MCF 10A (cell line): ENCODE results near the gene STAB1. TPM values are rescaled to one million over a fixed set of nuclear protein-coding genes. Genes with fewer than 3 reads are reported as not detected.

Experiments used
- BruUV-seq: library from RNA; stranded (reverse); fragments of 400-500 nt; replicated peaks from 2 replicates; lab custom pipeline; 2021; lab: Mats Ljungman, UMichigan
- CTCF ChIA-PET: fragments of 300-600 bp; sonication (Branson Sonifier 250); formaldehyde crosslinking; extraction: SDS; loops from one replicate; lab custom pipeline; 2021; ENCODE audit warnings: antibody characterized with exemption, inconsistent platforms; lab: Yijun Ruan, JAX
- POLR2A ChIA-PET: fragments of 300-600, 350-650 bp; sonication (Branson Sonifier 250); formaldehyde crosslinking; extraction: SDS; loops from one replicate; lab custom pipeline; 2020; ENCODE audit warnings: antibody characterized with exemption, inconsistent platforms; lab: Yijun Ruan, JAX
- DNase-seq: peaks from one replicate; pipeline ENCODE4 v3.0.0-alpha.2; 2018; ENCODE audit not compliant: unreplicated experiment
- H3K27ac Mint-ChIP-seq: one replicate; pipeline ENCODE4 v1.8.0; 2022; ENCODE audit warnings: mild to moderate bottlenecking, low read depth, mixed read lengths; ENCODE audit not compliant: unreplicated experiment
- H3K27me3 Mint-ChIP-seq: one replicate; pipeline ENCODE4 v1.8.0; 2022; ENCODE audit warnings: mixed read lengths; ENCODE audit not compliant: insufficient read depth, unreplicated experiment
- H3K36me3 Mint-ChIP-seq: one replicate; pipeline ENCODE4 v1.8.0; 2022; ENCODE audit warnings: mild to moderate bottlenecking, moderate library complexity, mixed read lengths; ENCODE audit not compliant: insufficient read depth, unreplicated experiment
- H3K4me1 Mint-ChIP-seq: one replicate; pipeline ENCODE4 v1.8.0; 2022; ENCODE audit warnings: mixed read lengths; ENCODE audit not compliant: insufficient read depth, unreplicated experiment
- H3K4me3 Mint-ChIP-seq: one replicate; pipeline ENCODE4 v1.8.0; 2022; ENCODE audit warnings: mild to moderate bottlenecking, moderate library complexity, mixed read lengths; ENCODE audit not compliant: unreplicated experiment
- H3K9me3 Mint-ChIP-seq: one replicate; pipeline ENCODE4 v1.8.0; 2022; ENCODE audit warnings: mixed read lengths; ENCODE audit not compliant: unreplicated experiment
- CTCF ChIP-seq: fragments of 200-600 bp; IDR thresholded peaks from one replicate; pipeline ENCODE4 v1.8.0; 2022; ENCODE audit warnings: antibody characterized with exemption, mild to moderate bottlenecking; ENCODE audit not compliant: unreplicated experiment
- intact Hi-C: fragments of 100-400 bp; cut with micrococcal nuclease; formaldehyde crosslinking; loops from 2 replicates; pipeline ENCODE4 v1.14.1; 2022
- total RNA-seq: library from RNA; stranded (reverse); gene quantifications from 2 replicates; pipeline ENCODE4 v1.2.3, GENCODE V29; 2022

Gene STAB1
- total RNA-seq, 1 experiment from 2014 or later = not detected

- no TSS peak for BruUV-seq
- Mint-ChIP-seq H3K4me3 (no peak overlapping the region), H3K27ac (no peak overlapping the region), H3K36me3 (no peaks in the 10 kb centered on the region), H3K4me1 (no peaks in the 10 kb centered on the region), H3K9me3 (no peaks in the 10 kb centered on the region), H3K27me3 (no peaks in the 10 kb centered on the region)
- CTCF ChIA-PET = no interaction called here
- intact Hi-C loops = no loop called here
- POLR2A ChIA-PET = no interaction called here
- TF ChIP-seq CTCF = no peak
- DNase-seq = no peak
Observed at GRCh38 chr3:52527732-52528585, 32.8 kb downstream of the STAB1 start.

GRCh38 chr3:52528586-52529375, 33.6 kb downstream of the STAB1 start:
- no peaks in the 10 kb centered on the region for H3K9me3 Mint-ChIP-seq
- intact Hi-C loops = no loop called here
- H3K4me3 Mint-ChIP-seq = no peak overlapping the region
- no peak for TF ChIP-seq CTCF
- H3K27ac Mint-ChIP-seq = no peak overlapping the region
- H3K27me3 Mint-ChIP-seq = no peaks in the 10 kb centered on the region
- CTCF ChIA-PET = interaction anchor here (0.6 kb wide), 1 partner anchor 297 kb away, joined by 3 read pairs; no protein-coding TSS in a partner anchor
- POLR2A ChIA-PET = interaction anchor here (0.7 to 0.8 kb wide), 2 partner anchors 156 to 831 kb away, joined by 4 to 5 read pairs; no protein-coding TSS in a partner anchor
- BruUV-seq = no TSS peak
- no peaks in the 10 kb centered on the region for H3K4me1 Mint-ChIP-seq
- DNase-seq = no peak
- no peaks in the 10 kb centered on the region for H3K36me3 Mint-ChIP-seq

- Mint-ChIP-seq H3K36me3 (no peaks in the 10 kb centered on the region), H3K4me1 (no peaks in the 10 kb centered on the region), H3K27ac (no peak overlapping the region), H3K27me3 (no peaks in the 10 kb centered on the region), H3K9me3 (no peaks in the 10 kb centered on the region), H3K4me3 (no peak overlapping the region)
- peak; percentile 28 for DNase-seq
- CTCF ChIA-PET = interaction anchor here (0.6 kb wide), 1 partner anchor 298 kb away, joined by 3 read pairs; no protein-coding TSS in a partner anchor
- POLR2A ChIA-PET = interaction anchor here (0.8 kb wide), 1 partner anchor 155 kb away, joined by 5 read pairs; no protein-coding TSS in a partner anchor
- TF ChIP-seq CTCF = no peak
- BruUV-seq = no TSS peak
- intact Hi-C loops = loop anchor here (10.0 kb wide), 1 partner anchor 55 kb away; no protein-coding TSS in a partner anchor
Observed at GRCh38 chr3:52529376-52530333, 34.5 kb downstream of the STAB1 start.
